ENCODE results near the gene MYOM3. TPM values are rescaled to one million over a fixed set of nuclear protein-coding genes. Genes with fewer than 3 reads are reported as not detected.

MYOM3 gene
- total and polyA plus RNA-seq, 8 donors = 0.12 to 1.8 (median 0.18) TPM; not detected in 1

DNA sequence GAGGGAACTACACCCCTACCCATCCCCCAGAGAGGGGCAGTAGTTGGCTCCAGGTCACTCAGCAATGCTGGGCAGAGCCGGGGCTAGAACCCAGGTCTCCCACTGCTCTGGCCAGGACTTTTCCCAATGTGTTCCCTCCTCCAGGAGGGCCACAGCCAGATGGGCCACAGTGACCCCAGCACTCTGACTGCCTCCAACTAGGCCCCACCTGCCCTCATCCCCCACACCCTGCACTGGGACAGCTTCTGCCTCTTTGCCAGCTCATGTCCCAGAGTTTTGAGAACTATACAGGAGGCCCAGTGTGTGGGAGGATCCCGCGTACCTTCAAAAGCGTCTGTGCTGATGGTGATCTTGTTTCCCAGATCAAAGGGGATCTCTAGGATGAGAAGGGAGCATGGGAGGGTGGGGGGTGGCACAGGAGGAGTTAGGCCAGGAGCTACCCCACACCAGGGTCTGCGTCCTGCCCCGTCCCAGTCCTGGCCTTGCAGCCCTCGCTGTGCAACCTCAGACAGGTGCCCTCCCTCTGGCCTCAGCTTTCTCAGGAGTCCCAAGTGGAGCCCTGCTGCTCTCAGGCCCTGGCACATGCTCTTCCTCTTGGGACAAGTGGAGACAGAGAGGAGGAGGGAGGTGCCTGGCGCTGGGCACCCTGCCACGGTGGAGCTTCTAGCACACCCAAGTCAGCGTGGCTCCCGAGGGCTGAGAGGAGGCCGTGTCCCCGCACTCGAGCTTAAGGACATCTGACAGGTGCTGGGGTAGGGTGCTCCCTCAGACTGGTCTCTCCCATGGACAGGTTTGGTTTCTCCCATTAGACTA, 22.0 kb downstream of the MYOM3 start:
- intact Hi-C loops (cut with DNase I; ENCODE audit: low total_unique reads) = no loop called here
- no peaks in the 10 kb centered on the region for H3K36me3 ChIP-seq
- WGBS, 5 donors = 73 to 89% (median 84%) methylated on average over 12 to 14 of the region's 14 CpGs
- peaks cover 0 to 7% (median 0%) of the 10 kb centered on the region in 3 donors for H3K27me3 ChIP-seq
- no peaks in the 10 kb centered on the region for H3K9me3 ChIP-seq
- no peak overlapping the region for H3K4me3 ChIP-seq
- no peaks in the 10 kb centered on the region for H3K4me1 ChIP-seq
- TF ChIP-seq EP300 (IDR thresholded peaks at IDR 0.05) = no peak
- TF ChIP-seq, protein P1, sequence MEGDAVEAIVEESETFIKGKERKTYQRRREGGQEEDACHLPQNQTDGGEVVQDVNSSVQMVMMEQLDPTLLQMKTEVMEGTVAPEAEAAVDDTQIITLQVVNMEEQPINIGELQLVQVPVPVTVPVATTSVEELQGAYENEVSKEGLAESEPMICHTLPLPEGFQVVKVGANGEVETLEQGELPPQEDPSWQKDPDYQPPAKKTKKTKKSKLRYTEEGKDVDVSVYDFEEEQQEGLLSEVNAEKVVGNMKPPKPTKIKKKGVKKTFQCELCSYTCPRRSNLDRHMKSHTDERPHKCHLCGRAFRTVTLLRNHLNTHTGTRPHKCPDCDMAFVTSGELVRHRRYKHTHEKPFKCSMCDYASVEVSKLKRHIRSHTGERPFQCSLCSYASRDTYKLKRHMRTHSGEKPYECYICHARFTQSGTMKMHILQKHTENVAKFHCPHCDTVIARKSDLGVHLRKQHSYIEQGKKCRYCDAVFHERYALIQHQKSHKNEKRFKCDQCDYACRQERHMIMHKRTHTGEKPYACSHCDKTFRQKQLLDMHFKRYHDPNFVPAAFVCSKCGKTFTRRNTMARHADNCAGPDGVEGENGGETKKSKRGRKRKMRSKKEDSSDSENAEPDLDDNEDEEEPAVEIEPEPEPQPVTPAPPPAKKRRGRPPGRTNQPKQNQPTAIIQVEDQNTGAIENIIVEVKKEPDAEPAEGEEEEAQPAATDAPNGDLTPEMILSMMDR (IDR thresholded peaks at IDR 0.05) = no peak
- TF ChIP-seq POLR2AphosphoS5 (IDR thresholded peaks at IDR 0.05) = no peak
- TF ChIP-seq POLR2A (IDR thresholded peaks at IDR 0.05) = no peak
- DNase-seq = no peak
- H3K27ac ChIP-seq = no peak overlapping the region

DNA sequence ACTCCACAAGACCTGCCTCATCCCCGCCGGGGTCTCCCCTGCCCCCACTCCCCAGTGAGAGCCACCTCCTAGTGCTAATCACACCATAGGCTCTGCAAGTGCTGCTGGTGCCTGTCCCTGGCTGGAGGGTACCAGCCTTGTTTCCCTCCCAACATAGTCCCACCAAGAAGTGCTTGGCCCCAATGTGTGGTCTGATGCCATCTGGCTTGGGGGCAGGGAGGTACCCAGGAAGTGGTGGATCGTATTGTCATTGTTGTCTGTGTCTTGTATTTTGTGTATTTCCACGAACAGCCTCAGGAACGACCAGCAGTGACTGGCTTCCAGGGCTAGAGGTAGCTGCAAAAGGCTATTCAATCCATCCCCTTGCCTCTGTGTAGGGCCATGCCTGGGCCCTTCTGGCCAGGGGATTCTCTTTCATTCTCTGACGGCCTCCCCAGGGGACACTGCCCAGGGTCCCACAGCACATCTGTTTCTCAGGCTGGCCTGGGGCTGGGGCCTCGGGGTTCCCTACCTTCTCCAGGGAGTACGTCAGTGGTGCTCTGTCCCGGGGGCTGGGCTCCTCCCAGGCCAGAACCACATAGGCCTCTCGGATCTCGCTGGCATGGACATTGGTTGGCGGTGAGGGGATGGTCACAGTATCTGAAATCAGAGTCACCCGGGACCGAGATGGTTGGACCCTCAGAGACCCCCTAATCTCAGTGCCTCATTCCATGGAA, 22.8 kb downstream of the MYOM3 start:
- no peak for DNase-seq
- TF ChIP-seq POLR2AphosphoS5 (IDR thresholded peaks at IDR 0.05) (no peak), EP300 (IDR thresholded peaks at IDR 0.05) (no peak), POLR2A (IDR thresholded peaks at IDR 0.05) (no peak)
- H3K27ac ChIP-seq = no peak overlapping the region
- H3K4me3 ChIP-seq = no peak overlapping the region
- 64 to 87% (median 81%) methylated on average over 7 to 14 of the region's 14 CpGs for WGBS, 5 donors
- no peaks in the 10 kb centered on the region for H3K4me1 ChIP-seq
- no peaks in the 10 kb centered on the region for H3K9me3 ChIP-seq
- H3K27me3 ChIP-seq = no peaks in the 10 kb centered on the region
- no peaks in the 10 kb centered on the region for H3K36me3 ChIP-seq
- intact Hi-C loops (cut with DNase I; ENCODE audit: low total_unique reads) = no loop called here

DNA sequence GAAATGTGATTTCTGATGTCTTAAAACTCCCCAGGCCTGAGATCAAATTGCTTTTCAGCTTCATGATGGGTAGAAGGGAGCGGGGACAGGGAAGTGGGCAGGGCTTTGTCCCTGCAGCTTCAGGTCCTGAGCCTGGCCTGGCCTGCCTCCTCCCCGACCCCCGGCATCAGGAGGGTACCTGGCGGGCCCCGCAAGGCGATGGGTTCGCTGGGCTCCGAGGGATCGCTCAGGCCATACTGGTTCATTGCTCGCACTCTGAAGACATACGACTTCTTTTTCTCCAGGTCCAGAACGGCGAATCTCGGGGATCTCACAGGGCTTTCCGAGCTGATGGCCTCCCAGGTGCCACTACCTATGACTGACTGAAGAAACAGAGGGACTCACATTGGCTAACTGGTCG, 25.5 kb downstream of the MYOM3 start:
- H3K27ac ChIP-seq = no peak overlapping the region
- H3K36me3 ChIP-seq = no peaks in the 10 kb centered on the region
- WGBS, 5 donors = 94 to 97% (median 95%) methylated on average over 15 to 16 of the region's 16 CpGs
- H3K9me3 ChIP-seq = no peaks in the 10 kb centered on the region
- H3K4me3 ChIP-seq = no peak overlapping the region
- H3K4me1 ChIP-seq = no peaks in the 10 kb centered on the region
- no peak for DNase-seq
- intact Hi-C loops (cut with DNase I; ENCODE audit: low total_unique reads) = no loop called here
- no peak for TF ChIP-seq POLR2A (IDR thresholded peaks at IDR 0.05)
- no peak for TF ChIP-seq EP300 (IDR thresholded peaks at IDR 0.05)
- no peak for TF ChIP-seq POLR2AphosphoS5 (IDR thresholded peaks at IDR 0.05)
- TF ChIP-seq, protein P1 (IDR thresholded peaks at IDR 0.05) = no peak
- H3K27me3 ChIP-seq = no peaks in the 10 kb centered on the region

DNA sequence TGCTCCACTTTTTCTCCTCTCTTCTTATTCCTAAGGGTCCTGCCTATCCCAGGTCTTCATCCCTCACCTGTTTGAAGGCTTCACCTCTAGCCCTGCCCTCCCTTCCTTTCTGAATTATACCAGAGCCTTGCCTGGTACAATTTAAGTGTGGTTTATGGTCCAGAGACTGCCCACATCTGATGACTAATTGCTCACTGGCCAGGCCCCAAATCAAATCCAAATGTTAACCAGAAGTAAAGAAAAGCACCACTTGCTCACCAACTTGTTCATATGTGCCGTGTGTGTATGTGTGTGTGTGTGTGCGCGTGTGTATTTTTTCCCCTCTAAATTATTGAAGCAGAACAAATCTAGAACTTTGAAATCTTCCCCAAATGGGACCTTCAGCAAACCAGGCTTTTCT, 26.4 kb downstream of the MYOM3 start:
- TF ChIP-seq POLR2A (IDR thresholded peaks at IDR 0.05) (no peak), EP300 (IDR thresholded peaks at IDR 0.05) (no peak), POLR2AphosphoS5 (IDR thresholded peaks at IDR 0.05) (no peak)
- TF ChIP-seq, protein P1 (IDR thresholded peaks at IDR 0.05) = no peak
- DNase-seq = no peak
- Histone ChIP-seq H3K27ac (no peak overlapping the region), H3K27me3 (no peaks in the 10 kb centered on the region), H3K36me3 (no peaks in the 10 kb centered on the region), H3K4me3 (no peak overlapping the region), H3K4me1 (no peaks in the 10 kb centered on the region), H3K9me3 (no peaks in the 10 kb centered on the region)
- intact Hi-C loops (cut with DNase I; ENCODE audit: low total_unique reads) = no loop called here
- 63 to 86% (median 79%) methylated on average over 3 of the region's 3 CpGs for WGBS, 5 donors

Data from stomach (tissue), 9 donors.